ENCODE results near the gene MCUB.
A peak's percentile ranks its signal among the peaks of the same experiment; 100 is the strongest.

The MCUB gene

DNA sequence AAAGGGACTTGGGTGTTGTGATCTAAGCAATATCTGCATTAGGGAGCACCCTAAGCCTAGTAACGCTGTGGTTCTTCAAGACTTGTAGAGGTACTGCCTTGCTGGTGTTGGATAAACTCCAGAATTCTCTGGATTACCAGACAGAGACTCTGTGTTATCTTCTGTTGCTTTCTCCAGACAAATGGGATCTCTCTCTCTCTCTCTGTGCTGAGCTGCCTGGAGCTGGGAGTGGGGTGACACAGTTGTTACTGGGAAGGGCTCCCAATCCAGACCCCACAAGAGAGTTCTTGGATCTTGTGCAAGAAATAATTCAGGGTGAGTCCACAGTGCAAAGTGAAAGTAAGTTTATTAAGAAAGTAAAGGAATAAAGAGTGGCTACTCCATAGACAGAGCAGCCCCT is 48.8 kb downstream of the MCUB start:
- no peak overlapping the region for H3K23ac ChIP-seq (ENCODE audit: low read length)
- H2AK5ac ChIP-seq (ENCODE audit: low read length): no peak overlapping the region
- no peak overlapping the region for H3K27ac ChIP-seq (ENCODE audit: low read depth, low read length)
- no peak overlapping the region for H2BK120ac ChIP-seq (ENCODE audit: low read depth, low read length)
- H3K79me2 ChIP-seq (ENCODE audit: control insufficient read depth, insufficient read depth, low read length): no peaks in the 10 kb centered on the region
- no peaks in the 10 kb centered on the region for H3K36me3 ChIP-seq (ENCODE audit: control insufficient read depth, insufficient read depth, low read length)
- H3K4me2 ChIP-seq (ENCODE audit: low read length): no peak overlapping the region
- no peaks in the 10 kb centered on the region for H3K27me3 ChIP-seq (ENCODE audit: insufficient read depth, low read length, poor library complexity)
- H3K4me1 ChIP-seq (ENCODE audit: control insufficient read depth, low read depth, low read length): no peaks in the 10 kb centered on the region
- no peak overlapping the region for H4K5ac ChIP-seq (ENCODE audit: low read length)
- no peak overlapping the region for H2BK15ac ChIP-seq (replicated peaks; ENCODE audit: low read depth)
- H2BK5ac ChIP-seq (ENCODE audit: low read length): no peak overlapping the region
- H3K4ac ChIP-seq (ENCODE audit: low read depth, low read length): no peak overlapping the region
- no peak for DNase-seq
- H3K79me1 ChIP-seq (ENCODE audit: low read length): no peaks in the 10 kb centered on the region
- no peak overlapping the region for H3K18ac ChIP-seq (ENCODE audit: low read length)
- no CpG with 5 or more reads among the region's 1 CpG for WGBS (ENCODE audit: extremely low coverage, insufficient coverage, low lambda C conversion rate)
- no peak overlapping the region for H3K4me3 ChIP-seq (ENCODE audit: low read length)
- no peak overlapping the region for H4K8ac ChIP-seq (ENCODE audit: low read depth, low read length)
- H3K9ac ChIP-seq (ENCODE audit: low read length): no peak overlapping the region
- no peak overlapping the region for H3K56ac ChIP-seq (ENCODE audit: low read length)

DNA sequence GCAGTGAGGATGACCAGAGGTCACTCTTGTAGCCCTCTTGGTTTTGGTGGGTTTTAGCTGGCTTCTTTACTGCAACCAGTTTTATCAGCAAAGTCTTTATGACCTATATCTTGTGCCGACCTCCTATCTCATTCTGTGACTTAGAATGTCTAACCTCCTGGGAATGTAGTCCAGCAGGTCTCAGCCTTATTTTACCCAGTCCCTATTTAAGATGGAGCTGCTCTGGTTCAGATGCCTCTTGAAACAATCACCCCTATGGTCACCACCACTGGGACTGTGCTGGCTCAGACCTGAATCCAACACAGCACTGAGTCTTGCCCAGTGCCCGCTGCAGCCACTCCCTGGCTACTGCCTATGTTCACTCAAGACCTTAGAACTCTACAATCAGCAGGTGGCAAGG is 49.4 kb downstream of the MCUB start:
- no peak overlapping the region for H3K4me3 ChIP-seq (ENCODE audit: low read length)
- H3K79me1 ChIP-seq (ENCODE audit: low read length): no peaks in the 10 kb centered on the region
- H3K9ac ChIP-seq (ENCODE audit: low read length): no peak overlapping the region
- H3K18ac ChIP-seq (ENCODE audit: low read length): no peak overlapping the region
- no peak overlapping the region for H2AK5ac ChIP-seq (ENCODE audit: low read length)
- no peaks in the 10 kb centered on the region for H3K36me3 ChIP-seq (ENCODE audit: control insufficient read depth, insufficient read depth, low read length)
- no peak overlapping the region for H3K4ac ChIP-seq (ENCODE audit: low read depth, low read length)
- H2BK15ac ChIP-seq (replicated peaks; ENCODE audit: low read depth): no peak overlapping the region
- no peak overlapping the region for H3K4me2 ChIP-seq (ENCODE audit: low read length)
- DNase-seq: no peak
- no peaks in the 10 kb centered on the region for H3K79me2 ChIP-seq (ENCODE audit: control insufficient read depth, insufficient read depth, low read length)
- H3K23ac ChIP-seq (ENCODE audit: low read length): no peak overlapping the region
- no peak overlapping the region for H3K27ac ChIP-seq (ENCODE audit: low read depth, low read length)
- H3K56ac ChIP-seq (ENCODE audit: low read length): no peak overlapping the region
- no peak overlapping the region for H2BK120ac ChIP-seq (ENCODE audit: low read depth, low read length)
- H4K5ac ChIP-seq (ENCODE audit: low read length): no peak overlapping the region
- H4K8ac ChIP-seq (ENCODE audit: low read depth, low read length): no peak overlapping the region
- no peaks in the 10 kb centered on the region for H3K4me1 ChIP-seq (ENCODE audit: control insufficient read depth, low read depth, low read length)
- H3K27me3 ChIP-seq (ENCODE audit: insufficient read depth, low read length, poor library complexity): no peaks in the 10 kb centered on the region
- no CpG with 5 or more reads among the region's 2 CpGs for WGBS (ENCODE audit: extremely low coverage, insufficient coverage, low lambda C conversion rate)
- no peak overlapping the region for H2BK5ac ChIP-seq (ENCODE audit: low read length)

- Histone ChIP-seq H3K27me3 (ENCODE audit: insufficient read depth, low read length, poor library complexity) (no peaks in the 10 kb centered on the region), H3K18ac (ENCODE audit: low read length) (no peak overlapping the region), H4K8ac (ENCODE audit: low read depth, low read length) (no peak overlapping the region), H3K27ac (ENCODE audit: low read depth, low read length) (no peak overlapping the region), H3K4me2 (ENCODE audit: low read length) (no peak overlapping the region), H3K36me3 (ENCODE audit: control insufficient read depth, insufficient read depth, low read length) (no peaks in the 10 kb centered on the region), H3K79me1 (ENCODE audit: low read length) (no peaks in the 10 kb centered on the region), H2BK15ac (replicated peaks; ENCODE audit: low read depth) (no peak overlapping the region), H3K4me1 (ENCODE audit: control insufficient read depth, low read depth, low read length) (no peaks in the 10 kb centered on the region), H3K4ac (ENCODE audit: low read depth, low read length) (no peak overlapping the region), H3K56ac (ENCODE audit: low read length) (no peak overlapping the region), H2BK120ac (ENCODE audit: low read depth, low read length) (no peak overlapping the region), H3K9ac (ENCODE audit: low read length) (no peak overlapping the region), H2AK5ac (ENCODE audit: low read length) (no peak overlapping the region), H4K5ac (ENCODE audit: low read length) (no peak overlapping the region), H2BK5ac (ENCODE audit: low read length) (no peak overlapping the region), H3K23ac (ENCODE audit: low read length) (no peak overlapping the region), H3K4me3 (ENCODE audit: low read length) (no peak overlapping the region), H3K79me2 (ENCODE audit: control insufficient read depth, insufficient read depth, low read length) (no peaks in the 10 kb centered on the region)
- no CpG with 5 or more reads among the region's 5 CpGs for WGBS (ENCODE audit: extremely low coverage, insufficient coverage, low lambda C conversion rate)
- DNase-seq: no peak
These were observed 50.4 kb downstream of the MCUB start for GRCh38 chr4:109610489-109610888.

GRCh38 chr4:109611045-109611646 is 51.1 kb downstream of the MCUB start:
- peak; percentile 39 for DNase-seq
- Histone ChIP-seq H4K5ac (ENCODE audit: low read length) (no peak overlapping the region), H2BK15ac (replicated peaks; ENCODE audit: low read depth) (no peak overlapping the region), H3K4me3 (ENCODE audit: low read length) (no peak overlapping the region), H4K8ac (ENCODE audit: low read depth, low read length) (no peak overlapping the region), H2AK5ac (ENCODE audit: low read length) (no peak overlapping the region), H3K79me1 (ENCODE audit: low read length) (no peaks in the 10 kb centered on the region), H3K27ac (ENCODE audit: low read depth, low read length) (no peak overlapping the region), H2BK5ac (ENCODE audit: low read length) (no peak overlapping the region), H3K27me3 (ENCODE audit: insufficient read depth, low read length, poor library complexity) (no peaks in the 10 kb centered on the region), H3K23ac (ENCODE audit: low read length) (no peak overlapping the region), H3K4me1 (ENCODE audit: control insufficient read depth, low read depth, low read length) (no peaks in the 10 kb centered on the region), H3K4ac (ENCODE audit: low read depth, low read length) (no peak overlapping the region), H3K4me2 (ENCODE audit: low read length) (no peak overlapping the region), H3K18ac (ENCODE audit: low read length) (no peak overlapping the region), H3K36me3 (ENCODE audit: control insufficient read depth, insufficient read depth, low read length) (no peaks in the 10 kb centered on the region), H2BK120ac (ENCODE audit: low read depth, low read length) (no peak overlapping the region), H3K79me2 (ENCODE audit: control insufficient read depth, insufficient read depth, low read length) (no peaks in the 10 kb centered on the region), H3K9ac (ENCODE audit: low read length) (no peak overlapping the region), H3K56ac (ENCODE audit: low read length) (no peak overlapping the region)

DNA sequence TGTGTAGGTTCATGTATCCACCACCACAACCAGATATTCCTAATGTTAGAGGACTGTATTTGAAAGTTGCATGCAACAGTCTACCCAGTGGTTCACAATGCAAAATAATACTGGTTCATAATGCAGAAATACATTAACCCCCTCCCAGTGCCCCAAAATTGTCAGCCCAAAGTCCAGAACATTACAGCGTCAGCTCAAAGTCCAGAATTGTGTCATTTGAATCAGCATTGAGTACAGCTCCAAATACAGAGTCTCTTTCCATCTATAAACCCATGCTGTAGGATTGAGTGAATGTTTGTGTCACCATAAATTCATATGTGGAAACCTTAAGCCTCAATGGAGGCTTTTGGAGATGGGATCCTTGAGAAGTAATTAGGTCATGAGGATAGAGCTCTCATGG is 54.0 kb downstream of the MCUB start:
- Histone ChIP-seq H3K9ac (ENCODE audit: low read length) (no peak overlapping the region), H4K8ac (ENCODE audit: low read depth, low read length) (no peak overlapping the region), H2AK5ac (ENCODE audit: low read length) (no peak overlapping the region), H2BK5ac (ENCODE audit: low read length) (no peak overlapping the region), H3K36me3 (ENCODE audit: control insufficient read depth, insufficient read depth, low read length) (no peaks in the 10 kb centered on the region), H3K56ac (ENCODE audit: low read length) (no peak overlapping the region), H3K79me1 (ENCODE audit: low read length) (no peaks in the 10 kb centered on the region), H3K27me3 (ENCODE audit: insufficient read depth, low read length, poor library complexity) (no peaks in the 10 kb centered on the region), H3K79me2 (ENCODE audit: control insufficient read depth, insufficient read depth, low read length) (no peaks in the 10 kb centered on the region), H2BK120ac (ENCODE audit: low read depth, low read length) (no peak overlapping the region), H2BK15ac (replicated peaks; ENCODE audit: low read depth) (no peak overlapping the region), H3K18ac (ENCODE audit: low read length) (no peak overlapping the region), H3K4me1 (ENCODE audit: control insufficient read depth, low read depth, low read length) (no peaks in the 10 kb centered on the region), H3K23ac (ENCODE audit: low read length) (no peak overlapping the region), H3K4me2 (ENCODE audit: low read length) (no peak overlapping the region), H3K4me3 (ENCODE audit: low read length) (no peak overlapping the region), H3K4ac (ENCODE audit: low read depth, low read length) (no peak overlapping the region), H3K27ac (ENCODE audit: low read depth, low read length) (no peak overlapping the region), H4K5ac (ENCODE audit: low read length) (no peak overlapping the region)
- no peak for DNase-seq
- WGBS (ENCODE audit: extremely low coverage, insufficient coverage, low lambda C conversion rate): no CpG with 5 or more reads among the region's 1 CpG

GRCh38 chr4:109614466-109614865 is 54.4 kb downstream of the MCUB start:
- DNase-seq: no peak
- H3K23ac ChIP-seq (ENCODE audit: low read length): no peak overlapping the region
- no peak overlapping the region for H3K4me3 ChIP-seq (ENCODE audit: low read length)
- no peaks in the 10 kb centered on the region for H3K36me3 ChIP-seq (ENCODE audit: control insufficient read depth, insufficient read depth, low read length)
- no peak overlapping the region for H2BK15ac ChIP-seq (replicated peaks; ENCODE audit: low read depth)
- no peaks in the 10 kb centered on the region for H3K4me1 ChIP-seq (ENCODE audit: control insufficient read depth, low read depth, low read length)
- H3K79me1 ChIP-seq (ENCODE audit: low read length): no peaks in the 10 kb centered on the region
- H2AK5ac ChIP-seq (ENCODE audit: low read length): no peak overlapping the region
- WGBS (ENCODE audit: extremely low coverage, insufficient coverage, low lambda C conversion rate): no CpG with 5 or more reads among the region's 5 CpGs
- H3K27ac ChIP-seq (ENCODE audit: low read depth, low read length): no peak overlapping the region
- no peak overlapping the region for H3K56ac ChIP-seq (ENCODE audit: low read length)
- no peaks in the 10 kb centered on the region for H3K79me2 ChIP-seq (ENCODE audit: control insufficient read depth, insufficient read depth, low read length)
- no peaks in the 10 kb centered on the region for H3K27me3 ChIP-seq (ENCODE audit: insufficient read depth, low read length, poor library complexity)
- no peak overlapping the region for H2BK5ac ChIP-seq (ENCODE audit: low read length)
- no peak overlapping the region for H3K9ac ChIP-seq (ENCODE audit: low read length)
- H4K8ac ChIP-seq (ENCODE audit: low read depth, low read length): no peak overlapping the region
- H3K4ac ChIP-seq (ENCODE audit: low read depth, low read length): no peak overlapping the region
- H3K4me2 ChIP-seq (ENCODE audit: low read length): no peak overlapping the region
- no peak overlapping the region for H2BK120ac ChIP-seq (ENCODE audit: low read depth, low read length)
- no peak overlapping the region for H3K18ac ChIP-seq (ENCODE audit: low read length)
- H4K5ac ChIP-seq (ENCODE audit: low read length): no peak overlapping the region

Data from mesendoderm (in vitro differentiated cells).